ENCODE results near the gene CYP1A2. TPM values are rescaled to one million over a fixed set of nuclear protein-coding genes. Genes with fewer than 3 reads are reported as not detected.

Gene CYP1A2
- total and polyA plus RNA-seq, 12 donors: 0.11 TPM; not detected in 11

DNA sequence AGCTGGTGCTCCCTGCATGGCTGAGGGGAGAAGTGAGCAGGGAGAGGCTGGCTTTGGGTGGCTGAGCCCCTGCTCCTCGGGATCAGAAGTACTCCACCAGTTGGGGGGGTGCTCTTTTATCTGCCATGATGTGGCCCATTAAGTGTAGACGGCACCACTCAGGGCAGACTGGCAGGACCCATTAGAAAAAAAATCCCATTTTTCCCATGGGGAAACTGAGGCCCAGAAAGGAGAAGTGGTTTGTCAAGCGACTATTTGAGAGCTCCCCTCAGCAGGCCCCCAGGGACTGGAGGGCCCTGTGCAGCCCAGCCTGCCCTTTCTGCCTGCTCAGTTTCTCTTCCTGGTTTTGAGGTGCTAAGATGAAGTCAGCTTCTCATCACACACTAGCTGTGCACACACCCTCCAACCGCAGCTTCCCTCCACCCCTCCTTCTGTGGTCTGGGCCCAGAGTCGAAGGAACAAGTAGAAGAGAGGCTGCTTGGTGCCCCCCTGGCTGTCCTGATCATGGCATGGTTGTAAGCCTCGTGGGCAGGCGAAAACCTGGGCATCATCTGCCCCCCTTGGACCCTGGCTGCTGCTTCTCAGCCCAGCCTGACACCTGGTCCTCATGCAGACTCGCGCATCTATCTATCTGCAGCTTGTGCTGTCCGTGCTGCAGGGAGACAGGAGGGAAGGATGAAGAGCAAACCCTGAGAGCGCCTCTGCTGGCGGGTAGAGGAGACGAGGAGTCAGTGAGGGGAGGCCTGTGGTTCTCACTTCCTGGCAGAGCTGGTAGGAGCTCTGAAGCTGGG is 38.8 kb downstream of the CYP1A2 start:
- no peaks in the 10 kb centered on the region for H3K9me3 ChIP-seq
- H3K27me3 ChIP-seq: no peaks in the 10 kb centered on the region
- peak in 1 of 2 donors; percentile 62 for DNase-seq
- ATAC-seq: peak; percentile 22 to 50 (median 32)
- 44 to 45% methylated on average over 13 of the region's 13 CpGs for WGBS, 2 donors
- peaks cover 0 to 14% (median 0%) of the 10 kb centered on the region in 9 donors for H3K36me3 ChIP-seq
- H3K4me3 ChIP-seq: peak overlapping the region in 4 of 10 donors; percentile 8 to 88 (median 20)
- H3K4me1 ChIP-seq: peaks cover 59 to 99% (median 98%) of the 10 kb centered on the region in 9 donors
- H3K27ac ChIP-seq: peak overlapping the region; percentile 14 to 98 (median 90)
- intact Hi-C loops (cut with DNase I): loop anchor here in 2 of 10 donors (10.0 kb wide), 2 partner anchors 57 to 417 kb away; partner anchors contain the start of genes C15orf39 (in 1 of the 2) and ULK3 (in 1 of the 2)
- TF ChIP-seq, protein P1, sequence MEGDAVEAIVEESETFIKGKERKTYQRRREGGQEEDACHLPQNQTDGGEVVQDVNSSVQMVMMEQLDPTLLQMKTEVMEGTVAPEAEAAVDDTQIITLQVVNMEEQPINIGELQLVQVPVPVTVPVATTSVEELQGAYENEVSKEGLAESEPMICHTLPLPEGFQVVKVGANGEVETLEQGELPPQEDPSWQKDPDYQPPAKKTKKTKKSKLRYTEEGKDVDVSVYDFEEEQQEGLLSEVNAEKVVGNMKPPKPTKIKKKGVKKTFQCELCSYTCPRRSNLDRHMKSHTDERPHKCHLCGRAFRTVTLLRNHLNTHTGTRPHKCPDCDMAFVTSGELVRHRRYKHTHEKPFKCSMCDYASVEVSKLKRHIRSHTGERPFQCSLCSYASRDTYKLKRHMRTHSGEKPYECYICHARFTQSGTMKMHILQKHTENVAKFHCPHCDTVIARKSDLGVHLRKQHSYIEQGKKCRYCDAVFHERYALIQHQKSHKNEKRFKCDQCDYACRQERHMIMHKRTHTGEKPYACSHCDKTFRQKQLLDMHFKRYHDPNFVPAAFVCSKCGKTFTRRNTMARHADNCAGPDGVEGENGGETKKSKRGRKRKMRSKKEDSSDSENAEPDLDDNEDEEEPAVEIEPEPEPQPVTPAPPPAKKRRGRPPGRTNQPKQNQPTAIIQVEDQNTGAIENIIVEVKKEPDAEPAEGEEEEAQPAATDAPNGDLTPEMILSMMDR (IDR thresholded peaks at IDR 0.05): peak in 6 of 9 donors; percentile 38 to 65 (median 50)

DNA sequence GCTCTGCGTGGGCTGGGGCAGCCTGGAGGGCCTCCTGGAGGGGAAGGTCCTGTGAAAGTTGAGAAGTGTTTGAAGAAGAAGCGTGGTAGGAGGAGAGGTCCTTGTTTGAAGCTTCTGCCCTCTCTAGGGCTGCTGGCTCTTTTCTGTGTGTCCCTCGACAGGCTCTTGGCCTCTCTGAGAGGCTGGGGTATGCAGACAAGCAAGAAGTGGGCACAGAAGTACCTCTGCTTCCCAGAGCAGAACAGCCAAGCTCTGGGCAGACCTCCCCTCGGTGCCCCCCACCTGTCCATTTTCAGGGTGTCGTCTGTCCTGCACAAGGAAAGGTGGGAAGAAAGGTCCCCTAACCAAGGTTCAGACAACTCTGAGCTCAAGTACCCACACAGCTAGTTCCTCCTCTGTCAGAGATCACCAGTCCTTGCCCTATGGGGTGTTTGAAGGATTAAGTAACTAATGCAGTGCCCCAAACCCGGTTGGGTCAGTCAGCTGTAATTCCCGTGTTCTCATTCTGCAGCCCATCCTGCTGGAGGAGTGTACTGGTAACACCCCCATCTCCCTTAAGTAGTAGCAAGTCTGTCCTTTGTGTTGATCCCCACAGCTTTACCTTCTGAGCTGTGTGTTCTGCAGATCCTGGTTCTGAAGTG is 39.5 kb downstream of the CYP1A2 start:
- Histone ChIP-seq H3K4me1 (peaks cover 61 to 100% (median 100%) of the 10 kb centered on the region in 9 donors), H3K27ac (peak overlapping the region; percentile 14 to 98 (median 90)), H3K36me3 (peaks cover 0 to 14% (median 0%) of the 10 kb centered on the region in 9 donors), H3K9me3 (no peaks in the 10 kb centered on the region), H3K4me3 (peak overlapping the region in 3 of 10 donors; percentile 12 to 88 (median 28)), H3K27me3 (no peaks in the 10 kb centered on the region)
- TF ChIP-seq, protein P1 (IDR thresholded peaks at IDR 0.05): no peak
- no peak for ATAC-seq
- intact Hi-C loops (cut with DNase I): loop anchor here in 2 of 10 donors (10.0 kb wide), 2 partner anchors 57 to 417 kb away; partner anchors contain the start of genes C15orf39 (in 1 of the 2) and ULK3 (in 1 of the 2)
- DNase-seq: no peak
- 51 to 56% methylated on average over 7 of the region's 7 CpGs for WGBS, 2 donors

DNA sequence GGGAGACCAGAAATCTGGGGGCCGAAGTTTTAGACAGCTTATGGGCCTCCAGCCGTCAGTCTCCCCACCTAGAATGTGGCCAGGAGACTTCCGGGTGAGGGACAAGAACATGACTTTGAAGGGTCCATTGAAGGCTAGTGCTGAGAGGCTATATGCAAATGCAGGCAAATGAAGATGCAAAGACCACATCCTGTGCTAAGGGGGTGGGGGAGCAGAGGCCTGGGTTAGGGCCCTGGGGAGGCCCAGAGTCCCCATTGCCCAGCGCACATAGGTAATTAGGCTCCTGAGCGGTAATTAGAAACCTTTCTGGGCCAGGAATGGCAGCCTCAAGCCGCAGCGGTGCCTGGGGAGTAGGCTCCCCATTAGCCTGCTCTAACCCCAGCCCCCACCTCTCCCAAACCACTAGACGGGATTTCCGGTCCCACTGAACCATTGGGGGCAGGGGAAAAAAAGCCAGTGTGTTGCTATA is 40.1 kb downstream of the CYP1A2 start:
- H3K36me3 ChIP-seq: peaks cover 0 to 14% (median 0%) of the 10 kb centered on the region in 9 donors
- peak overlapping the region in 4 of 10 donors; percentile 10 to 88 (median 12) for H3K4me3 ChIP-seq
- H3K9me3 ChIP-seq: no peaks in the 10 kb centered on the region
- H3K27ac ChIP-seq: peak overlapping the region in 9 of 10 donors; percentile 75 to 98 (median 92)
- TF ChIP-seq, protein P1 (IDR thresholded peaks at IDR 0.05): no peak
- no peak for DNase-seq
- WGBS, 2 donors: 63 to 79% methylated on average over 9 of the region's 9 CpGs
- H3K4me1 ChIP-seq: peaks cover 55 to 100% (median 100%) of the 10 kb centered on the region in 9 donors
- intact Hi-C loops (cut with DNase I): loop anchor here in 2 of 10 donors (10.0 kb wide), 2 partner anchors 56 to 416 kb away; partner anchors contain the start of genes C15orf39 (in 1 of the 2) and ULK3 (in 1 of the 2)
- no peaks in the 10 kb centered on the region for H3K27me3 ChIP-seq
- no peak for ATAC-seq

DNA sequence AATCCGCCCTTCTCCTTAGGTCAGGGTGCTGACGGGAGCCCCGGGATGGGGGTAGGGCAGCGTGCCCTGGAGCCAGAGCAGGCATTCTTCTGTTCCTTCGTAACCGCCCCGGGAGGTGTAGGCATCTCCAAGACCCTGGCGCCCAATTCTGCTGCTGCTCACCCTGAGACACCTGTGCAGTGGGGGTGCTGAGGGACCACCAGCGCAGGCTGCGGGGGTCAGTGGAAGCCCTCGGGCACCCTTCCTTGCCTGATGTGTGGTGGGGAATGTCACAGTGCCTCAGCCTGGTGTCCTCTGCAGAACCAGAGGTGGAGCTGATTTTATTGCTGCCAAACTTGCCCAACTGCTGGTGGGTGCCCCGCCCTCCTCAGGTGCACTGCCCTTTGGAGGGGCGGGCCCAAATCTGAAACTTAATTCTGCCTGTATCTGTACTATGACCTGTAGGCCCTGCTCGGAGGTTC is 40.6 kb downstream of the CYP1A2 start:
- Histone ChIP-seq H3K36me3 (peaks cover 0 to 14% (median 0%) of the 10 kb centered on the region in 9 donors), H3K27ac (peak overlapping the region; percentile 60 to 98 (median 90)), H3K4me3 (peak overlapping the region in 4 of 10 donors; percentile 10 to 88 (median 12)), H3K4me1 (peaks cover 51 to 97% (median 95%) of the 10 kb centered on the region in 9 donors), H3K9me3 (no peaks in the 10 kb centered on the region), H3K27me3 (no peaks in the 10 kb centered on the region)
- ATAC-seq (no peak), DNase-seq (no peak)
- WGBS, 2 donors: 65 to 70% methylated on average over 14 of the region's 14 CpGs
- TF ChIP-seq, protein P1 (IDR thresholded peaks at IDR 0.05): no peak
- intact Hi-C loops (cut with DNase I): loop anchor here in 2 of 10 donors (10.0 kb wide), 2 partner anchors 56 to 416 kb away; partner anchors contain the start of genes C15orf39 (in 1 of the 2) and ULK3 (in 1 of the 2)
